Activated CD4-positive, alpha-beta T cell treated with anti-CD3 and anti-CD28 coated beads, Interleukin-2, amount 50 U/mL, for 48 hours (primary cell): ENCODE data around the gene MSH5.

Experiments used
- DNase-seq, 2 experiments: peaks; one replicate each; pipeline ENCODE4 v3.0.0-alpha.2; 2020

Gene MSH5

DNA sequence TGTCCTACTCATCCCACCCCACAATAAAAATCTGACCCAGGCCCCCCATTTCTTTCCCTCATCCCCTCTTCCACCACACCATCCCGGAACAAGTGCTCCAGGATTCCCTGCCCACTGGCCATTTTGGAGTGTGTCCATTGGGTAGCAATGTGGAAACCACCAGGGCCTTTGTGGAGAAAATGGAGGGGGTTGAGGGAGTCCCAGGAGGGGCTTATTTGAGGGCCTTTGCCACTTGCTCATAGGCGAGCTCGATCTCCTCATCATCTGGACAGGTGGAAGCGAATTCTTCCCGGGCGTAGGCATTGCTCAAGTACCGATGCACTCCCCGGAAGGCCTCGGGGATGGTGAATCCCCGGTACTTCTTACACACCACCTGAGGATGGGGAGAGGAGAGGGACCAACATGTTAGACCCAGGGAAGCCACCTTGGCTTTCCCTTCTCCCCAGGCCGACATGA is 9.1 kb upstream of the MSH5 start:
- no peak for DNase-seq

DNA sequence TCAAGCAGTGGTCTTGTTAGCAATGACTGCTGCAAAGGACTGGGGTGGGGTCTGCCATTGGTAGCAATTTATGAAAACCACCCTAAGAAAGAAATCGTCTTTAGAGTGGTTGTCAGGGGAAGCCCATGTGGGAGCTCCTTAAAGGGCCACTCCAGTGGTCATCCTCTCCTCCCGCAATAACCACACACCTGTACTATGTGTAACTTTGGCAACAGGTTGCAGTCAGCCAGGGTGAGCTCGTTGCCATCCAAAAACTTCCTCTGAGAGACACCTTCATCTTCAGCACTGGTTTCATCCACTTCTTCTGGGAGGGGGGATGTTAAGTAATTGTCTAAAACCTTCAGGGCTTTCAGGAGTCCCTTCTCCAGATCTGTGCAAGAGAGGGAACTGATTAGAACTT is 7.8 kb upstream of the MSH5 start:
- DNase-seq, result no peak

- DNase-seq, result no peak
These were observed 6.1 kb upstream of the MSH5 start for GRCh38 chr6:31733734-31734133.

- no peak for DNase-seq
These were observed 5.5 kb upstream of the MSH5 start for GRCh38 chr6:31734247-31734820.

GRCh38 chr6:31734821-31735406 is 4.9 kb upstream of the MSH5 start:
- peak; percentile 61 to 66 for DNase-seq

DNA sequence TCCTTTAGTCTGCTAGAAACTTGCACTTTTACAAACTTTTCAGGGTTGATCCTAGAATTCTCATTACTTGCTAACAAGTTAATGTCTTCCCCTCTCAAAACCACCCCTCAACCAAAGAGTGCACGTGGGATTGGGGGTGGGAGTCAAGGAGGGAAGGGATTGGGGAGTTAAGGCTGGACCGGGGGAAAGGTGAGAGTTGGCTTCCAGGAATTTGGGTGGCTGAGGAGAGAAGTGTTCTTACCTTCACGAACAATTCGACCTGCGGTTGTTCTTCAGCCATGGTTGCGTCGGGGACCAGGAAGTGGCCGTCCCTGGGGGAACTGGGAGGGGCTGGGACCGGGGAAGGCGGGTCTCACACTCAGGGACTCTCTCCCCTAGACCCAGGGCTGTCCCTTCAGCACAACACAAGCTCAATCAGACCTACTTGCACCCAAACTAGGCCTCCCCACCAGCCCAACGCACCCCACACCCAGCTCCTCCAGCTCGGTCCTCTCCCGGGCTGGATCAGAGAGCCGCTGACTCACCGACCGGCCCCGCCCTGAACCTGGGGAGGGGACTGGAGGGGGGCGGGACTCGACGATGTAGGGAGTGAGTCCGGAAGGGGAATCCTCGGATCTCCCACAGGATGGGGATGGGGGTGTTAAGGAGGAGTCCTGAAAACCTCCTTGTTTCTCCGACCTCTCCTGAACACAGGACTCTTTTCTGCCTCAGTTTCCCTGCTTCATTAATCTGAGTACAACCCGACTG is 3.6 kb upstream of the MSH5 start, which contains the start of gene CLIC1:
CLIC1 (minus strand) TSS at position 510 of the 747 bp plus-strand sequence; CDS start at position 280, 230 bp downstream.
- peak; percentile 88 to 92 for DNase-seq

DNA sequence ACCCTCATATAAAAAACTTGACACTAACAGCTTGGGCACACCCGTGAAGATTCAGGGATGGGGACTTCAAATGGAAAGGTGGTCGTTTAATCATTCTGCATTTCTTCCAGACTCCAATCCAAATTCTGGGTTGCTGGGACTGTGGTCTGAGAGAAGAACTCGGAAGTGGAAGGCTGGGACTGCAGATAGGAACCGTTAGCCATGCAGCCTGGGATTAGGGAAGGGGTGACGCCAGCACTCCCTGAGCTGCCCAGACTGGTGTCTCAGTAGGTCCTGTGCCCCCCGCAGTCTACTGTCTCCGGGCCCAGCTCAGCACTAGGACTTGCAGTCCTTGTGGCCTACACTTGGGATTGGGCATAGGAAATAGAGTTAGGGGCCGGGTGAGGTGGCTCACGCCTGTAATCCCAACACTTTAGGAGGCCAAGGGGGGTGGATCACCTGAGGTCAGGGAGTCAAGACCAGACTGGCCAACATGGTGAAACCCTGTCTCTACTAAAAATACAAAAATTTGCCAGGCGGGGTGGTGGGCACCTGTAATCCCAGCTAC is 3.0 kb upstream of the MSH5 start:
- DNase-seq, result no peak

DNA sequence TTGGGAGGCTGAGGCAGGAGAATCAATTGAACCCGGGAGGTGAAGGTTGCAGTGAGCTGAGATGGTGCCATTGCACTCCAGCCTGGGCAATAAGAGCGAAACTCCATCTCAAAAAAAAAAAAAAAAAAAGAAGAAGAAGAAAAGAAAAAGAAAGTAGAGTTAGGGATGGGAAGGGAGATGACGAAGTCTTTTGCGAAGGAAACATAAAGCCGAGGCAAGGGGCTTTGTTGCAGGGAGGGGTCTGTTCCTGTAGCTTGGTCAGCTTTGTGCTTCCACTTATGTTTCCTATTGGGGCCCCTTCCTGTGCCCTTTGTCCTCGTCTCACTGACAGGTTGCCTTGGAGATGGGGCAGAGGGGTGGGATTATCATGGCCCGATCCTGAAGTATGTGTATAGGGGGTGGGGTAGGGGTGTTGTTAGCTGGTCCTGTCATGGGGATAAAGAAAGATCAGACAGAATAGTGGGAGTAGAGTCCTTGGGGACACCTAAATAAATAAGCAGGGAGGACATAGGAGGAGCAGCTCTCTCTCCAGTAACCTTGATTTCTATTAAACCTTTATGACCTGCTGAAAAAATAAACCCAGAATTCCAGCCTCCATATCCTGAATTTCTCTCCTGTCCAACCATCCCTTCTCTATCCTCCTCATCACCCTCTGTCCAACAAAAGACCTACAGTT is 2.4 kb upstream of the MSH5 start:
- DNase-seq, result no peak

DNA sequence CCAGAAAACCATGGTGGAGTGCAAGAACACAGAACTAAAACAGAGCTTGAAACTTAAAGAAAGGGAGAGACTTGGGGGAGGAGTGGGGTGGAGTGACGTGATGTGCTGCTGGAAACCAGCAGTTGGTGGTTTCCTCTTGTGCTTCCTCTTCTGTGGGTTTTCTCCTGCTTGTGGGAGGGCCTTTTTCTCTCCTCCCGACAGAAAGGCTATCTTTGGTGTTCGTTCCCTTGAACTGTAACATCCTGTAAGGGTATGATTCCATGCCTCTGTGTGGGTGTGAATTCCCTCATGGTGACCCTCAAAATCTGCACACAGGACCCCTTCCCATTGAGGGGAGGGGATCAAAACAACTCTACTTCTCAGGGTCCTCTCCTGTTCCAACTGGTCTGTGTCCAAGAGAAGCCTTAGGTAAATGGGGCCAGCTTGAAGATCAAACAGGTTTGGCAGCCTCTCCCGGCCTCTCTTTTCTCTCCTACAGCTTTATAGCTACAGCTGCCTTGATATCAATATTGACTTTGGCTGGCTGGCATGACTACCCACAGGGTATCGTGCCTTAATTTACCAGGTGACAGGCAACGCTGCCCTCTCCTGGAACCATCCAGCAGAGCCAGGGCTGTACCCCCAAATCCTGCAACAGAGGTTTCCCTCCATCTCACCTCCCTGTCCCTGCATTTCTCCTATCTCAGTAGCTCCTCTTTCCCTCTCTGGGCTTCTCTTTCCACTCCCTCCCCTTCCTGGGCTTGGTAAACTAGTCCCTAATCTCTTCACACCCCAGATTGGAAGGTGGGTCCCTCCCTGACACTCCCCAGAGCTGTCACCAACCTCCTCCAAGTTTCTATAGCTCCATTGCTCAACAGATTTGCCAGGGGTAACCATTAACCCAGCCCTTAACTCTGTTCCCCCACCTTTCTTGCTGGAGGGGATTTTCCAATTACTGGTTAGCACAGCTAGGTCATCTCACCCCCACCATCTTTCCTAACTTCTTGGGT is 1.5 kb upstream of the MSH5 start:
- DNase-seq, result peak; percentile 59 to 69

DNA sequence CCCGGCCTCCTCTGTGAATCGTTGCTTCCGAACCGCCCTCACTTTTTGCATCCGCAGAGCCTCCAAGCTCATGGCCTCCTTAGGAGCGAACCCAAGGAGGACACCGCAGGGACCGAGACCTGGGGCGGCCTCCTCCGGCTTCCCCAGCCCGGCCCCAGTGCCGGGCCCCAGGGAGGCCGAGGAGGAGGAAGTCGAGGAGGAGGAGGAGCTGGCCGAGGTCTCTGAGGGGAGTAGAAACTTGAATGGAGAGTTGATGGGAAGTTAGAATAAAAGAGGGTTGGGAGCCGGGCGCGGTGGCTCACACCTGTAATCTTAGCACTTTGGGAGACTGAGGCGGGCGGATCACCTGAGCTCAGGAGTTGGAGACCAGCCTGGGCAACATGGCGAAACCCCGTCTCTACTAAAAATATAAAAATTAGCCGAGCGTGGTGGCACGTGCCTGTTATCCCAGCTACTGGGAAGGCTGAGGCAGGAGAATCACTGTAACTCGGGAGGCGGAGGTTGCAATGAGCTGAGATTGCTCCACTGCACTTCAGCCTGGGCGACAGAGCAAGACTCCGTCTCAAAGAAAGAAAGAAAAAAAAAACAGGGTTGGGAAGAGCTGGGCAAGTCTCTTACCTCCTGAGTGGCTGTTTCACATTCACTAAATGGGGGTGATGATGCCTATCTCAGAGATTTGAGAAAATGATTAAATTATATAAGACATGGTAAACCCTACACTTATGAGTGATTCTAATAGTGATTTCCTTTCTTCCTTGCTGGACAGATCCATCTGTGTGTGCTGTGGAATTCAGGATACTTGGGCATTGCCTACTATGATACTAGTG is 805 bp downstream of the MSH5 start:
- DNase-seq, result peak in 1 of 2 experiments; percentile 56

DNA sequence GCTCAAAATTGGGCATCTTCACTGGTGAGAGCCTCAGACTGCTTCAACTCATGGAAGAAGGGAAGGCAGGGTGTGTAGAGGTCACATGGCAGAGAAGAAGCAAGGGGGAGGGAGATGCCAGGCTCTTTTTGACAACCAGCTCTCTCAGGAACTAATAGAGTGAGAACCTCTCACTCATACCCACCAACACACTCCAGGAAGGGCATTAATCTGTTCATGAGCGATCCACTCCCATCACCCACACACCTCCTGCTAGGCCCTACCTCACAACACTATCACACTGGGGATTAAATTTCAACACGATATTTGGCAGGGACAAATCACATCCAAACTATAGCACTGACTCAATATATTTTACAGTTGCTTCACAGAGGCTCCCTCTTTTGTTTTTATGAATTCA is 2.0 kb downstream of the MSH5 start:
- DNase-seq, result no peak

- DNase-seq, result no peak
These were observed 3.1 kb downstream of the MSH5 start for GRCh38 chr6:31742894-31743293.

DNA sequence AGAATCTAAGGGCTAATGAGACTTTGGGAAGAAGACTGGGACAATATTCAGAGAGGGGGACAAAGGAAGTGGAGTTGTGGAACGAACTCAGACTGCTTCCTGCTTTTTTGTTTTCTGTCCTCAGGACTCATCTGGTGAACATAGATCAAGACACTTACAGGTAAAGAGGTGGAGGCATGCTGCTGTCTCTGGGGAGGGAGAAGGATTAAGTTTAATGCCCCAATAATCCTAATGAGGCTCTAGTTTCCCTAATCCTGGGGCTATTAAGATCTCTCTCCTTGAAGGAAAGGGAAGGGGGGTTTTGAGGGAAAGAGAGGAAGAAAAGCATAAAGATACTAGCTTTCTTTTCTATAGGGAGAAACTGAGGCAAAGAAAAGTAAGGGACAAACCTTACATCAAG is 4.6 kb downstream of the MSH5 start:
- no peak for DNase-seq

GRCh38 chr6:31749301-31750036 is 9.7 kb downstream of the MSH5 start:
- DNase-seq, result no peak

DNA sequence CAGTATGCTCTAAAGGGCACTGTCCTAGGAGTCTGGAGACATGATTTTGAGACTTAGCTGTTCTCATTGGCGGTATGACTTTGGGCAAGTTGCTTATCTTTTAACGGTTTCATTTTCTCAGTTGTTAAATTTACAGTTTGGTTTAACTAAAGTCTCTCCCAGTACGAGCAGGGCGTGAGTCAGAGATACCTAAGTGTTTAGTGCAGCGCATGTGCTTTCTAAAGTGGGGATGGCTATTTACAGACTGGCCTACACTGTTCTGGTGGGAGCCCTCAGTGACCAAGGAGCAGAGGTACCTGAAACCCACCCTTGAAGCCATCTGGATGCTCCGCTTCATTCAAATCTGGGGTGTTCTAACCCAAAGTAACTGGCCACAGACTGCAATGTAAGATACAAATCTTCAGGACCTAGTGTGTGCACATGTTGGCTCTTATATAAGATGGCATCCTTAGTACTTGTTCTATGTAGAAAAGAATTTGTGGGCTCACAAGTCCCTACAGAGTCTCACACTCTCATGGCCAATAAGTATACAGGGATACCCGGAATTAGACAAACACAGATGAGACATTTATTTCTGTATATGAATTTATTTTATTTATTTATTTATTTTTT is 10.7 kb downstream of the MSH5 start:
- DNase-seq, result no peak

GRCh38 chr6:31752739-31753319 is 13.0 kb downstream of the MSH5 start:
- DNase-seq, result no peak

- DNase-seq, result no peak
These were observed 18.5 kb downstream of the MSH5 start for GRCh38 chr6:31758281-31758680.

DNA sequence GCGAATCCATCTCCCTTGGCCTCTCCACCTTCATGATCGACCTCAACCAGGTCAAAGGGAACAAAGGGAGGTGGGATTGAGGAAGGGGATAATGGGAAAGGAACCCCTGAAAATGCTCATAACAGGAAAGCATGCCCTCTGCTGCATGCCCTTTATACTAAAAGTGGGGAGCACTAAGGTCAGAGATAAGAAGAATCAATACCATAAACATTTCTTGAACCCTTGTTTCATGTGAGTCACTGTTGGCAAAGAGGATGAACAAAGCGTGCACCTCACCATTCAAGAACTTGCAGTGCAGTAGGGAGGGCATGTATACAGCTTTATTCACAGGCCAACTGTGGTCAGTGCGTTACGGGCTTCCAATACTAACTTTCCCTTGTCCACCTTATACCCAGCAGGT is 21.0 kb downstream of the MSH5 start:
- no peak for DNase-seq

DNA sequence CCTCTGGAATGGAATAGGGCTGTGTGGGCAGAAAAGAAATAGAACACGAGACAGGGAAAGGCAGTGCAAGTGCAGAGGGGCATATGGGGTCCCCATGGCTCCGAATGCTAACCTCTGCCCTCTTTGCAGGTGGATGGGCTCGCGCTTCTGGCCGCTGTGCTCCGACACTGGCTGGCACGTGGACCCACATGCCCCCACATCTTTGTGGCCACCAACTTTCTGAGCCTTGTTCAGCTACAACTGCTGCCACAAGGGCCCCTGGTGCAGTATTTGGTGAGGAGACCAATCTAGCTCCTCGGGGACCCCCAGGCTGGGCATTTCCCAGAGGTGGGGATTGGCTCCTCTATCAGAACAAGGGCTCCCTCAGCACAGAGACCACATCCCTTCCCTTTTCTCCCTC is 21.5 kb downstream of the MSH5 start:
- DNase-seq, result no peak

DNA sequence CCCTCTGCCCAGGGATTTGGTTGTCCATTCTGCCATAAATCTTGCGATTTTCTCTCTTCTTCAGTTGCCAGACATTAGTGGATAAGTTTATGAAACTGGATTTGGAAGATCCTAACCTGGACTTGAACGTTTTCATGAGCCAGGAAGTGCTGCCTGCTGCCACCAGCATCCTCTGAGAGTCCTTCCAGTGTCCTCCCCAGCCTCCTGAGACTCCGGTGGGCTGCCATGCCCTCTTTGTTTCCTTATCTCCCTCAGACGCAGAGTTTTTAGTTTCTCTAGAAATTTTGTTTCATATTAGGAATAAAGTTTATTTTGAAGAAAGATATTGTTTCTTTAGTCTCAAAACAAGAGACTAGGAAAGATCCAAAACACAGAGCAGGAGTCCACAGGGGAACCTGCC is 22.6 kb downstream of the MSH5 start, which contains the start of gene SAPCD1:
SAPCD1 (plus strand) TSS at position 301 of the 400 bp plus-strand sequence. CDS start 399 bp downstream, outside the sequence.
- DNase-seq, result no peak
